GM12892 (cell line): ENCODE measurements around the gene KCTD8.

ENCODE experiments used
- POLR2A ChIP-seq: IDR thresholded peaks from 2 replicates; pipeline ENCODE4 v1.6.1; 2011; ENCODE audit warnings: low read depth, low read length, control low read depth
- POLR2AphosphoS5 ChIP-seq: IDR thresholded peaks from 2 replicates; pipeline ENCODE4 v1.6.1; 2011; ENCODE audit warnings: low read depth, low read length, control low read depth

DNA sequence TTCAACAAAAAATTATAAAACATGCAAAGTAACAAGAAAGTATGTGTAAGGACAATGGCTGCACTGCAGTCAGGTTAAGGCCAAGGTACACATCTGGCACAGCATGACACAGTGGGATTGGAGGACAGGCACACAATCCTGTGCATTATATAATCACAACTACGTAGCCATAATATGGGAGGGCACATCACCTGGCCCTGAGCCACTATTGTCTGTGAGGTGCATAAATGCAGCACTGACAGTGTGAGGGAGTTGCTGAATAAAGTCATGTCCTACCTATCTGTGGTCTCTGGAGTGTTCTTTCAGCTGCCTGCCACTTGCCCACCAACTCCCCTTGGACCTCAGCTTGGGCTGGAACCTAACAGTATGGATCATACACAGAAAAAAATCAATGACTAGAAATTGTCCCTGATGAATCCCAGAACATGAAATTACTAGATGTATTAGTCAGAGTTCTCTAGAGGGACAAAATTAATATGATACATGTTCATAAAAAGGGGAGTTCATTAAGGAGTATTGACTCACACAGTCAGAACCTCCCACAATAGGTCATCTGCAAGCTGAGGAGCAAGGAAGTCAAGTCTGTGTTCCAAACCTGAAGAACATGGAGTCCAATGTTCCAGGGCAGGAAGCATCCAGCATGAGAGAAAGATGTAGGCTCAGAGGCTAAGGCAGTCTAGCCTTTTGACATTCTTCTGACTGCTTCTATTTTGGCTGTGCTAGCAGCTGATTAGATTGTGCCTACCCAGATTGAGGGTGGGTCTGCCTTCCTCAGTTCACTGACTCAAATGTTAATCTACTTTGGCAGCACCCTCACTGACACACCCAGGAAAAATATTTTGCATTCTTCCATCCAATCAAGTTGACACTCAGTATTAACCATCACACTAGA, 46.4 kb upstream of the KCTD8 start:
- TF ChIP-seq POLR2A (no peak), POLR2AphosphoS5 (no peak)
